GM23338 (cell line): Measurements from ENCODE around the gene SOHLH1. TPM values are rescaled to one million over a fixed set of nuclear protein-coding genes. Genes with fewer than 3 reads are reported as not detected.

ENCODE experiments used
- ATAC-seq: fragments of 200-7000 bp; cut with Tn5 transposase; 3 replicates; pipeline ENCODE4 v1.9.1; 2020
- DNase-seq: peaks from one replicate; pipeline ENCODE4 v3.0.0-alpha.2; 2015; ENCODE audit warnings: low spot score
- H2AFZ ChIP-seq: fragments of 200-600 bp; sonication (generic); 2 replicates; pipeline ENCODE4 v1.8.0; 2016; ENCODE audit warnings: antibody characterized with exemption, mild to moderate bottlenecking, moderate library complexity
- H3F3A ChIP-seq: fragments of 200-600 bp; sonication (generic); replicated peaks from 2 replicates; pipeline ENCODE4 v1.8.0; 2017; ENCODE audit warnings: antibody characterized with exemption, mixed run types, low read depth
- H3K27ac ChIP-seq: fragments of 200-600 bp; sonication (generic); 2 replicates; pipeline ENCODE4 v1.6.1; 2016; ENCODE audit warnings: low read depth
- H3K27me3 ChIP-seq: fragments of 200-600 bp; sonication (generic); 2 replicates; pipeline ENCODE4 v1.8.0; 2016; ENCODE audit warnings: mild to moderate bottlenecking, mixed run types, moderate library complexity; ENCODE audit not compliant: insufficient read depth
- H3K36me3 ChIP-seq: fragments of 200-600 bp; sonication (generic); 2 replicates; pipeline ENCODE4 v1.8.0; 2016; ENCODE audit warnings: mild to moderate bottlenecking; ENCODE audit not compliant: insufficient read depth
- H3K4me1 ChIP-seq: fragments of 200-600 bp; sonication (generic); 2 replicates; pipeline ENCODE4 v1.8.0; 2016; ENCODE audit warnings: mild to moderate bottlenecking, moderate library complexity; ENCODE audit not compliant: insufficient read depth
- H3K4me2 ChIP-seq: fragments of 200-600 bp; sonication (generic); 2 replicates; pipeline ENCODE4 v1.7.1; 2017; ENCODE audit warnings: mixed run types
- H3K4me3 ChIP-seq: fragments of 200-600 bp; sonication (generic); 2 replicates; pipeline ENCODE4 v1.6.1; 2016; ENCODE audit warnings: mixed run types
- H3K79me2 ChIP-seq: fragments of 200-600 bp; sonication (generic); replicated peaks from 2 replicates; pipeline ENCODE4 v1.8.0; 2017; ENCODE audit warnings: mild to moderate bottlenecking; ENCODE audit not compliant: insufficient read depth
- H3K9me2 ChIP-seq: fragments of 200-600 bp; sonication (generic); 2 replicates; pipeline ENCODE4 v1.8.0; 2017; ENCODE audit not compliant: insufficient read depth
- H4K20me1 ChIP-seq: fragments of 200-600 bp; sonication (generic); replicated peaks from 2 replicates; pipeline ENCODE4 v1.8.0; 2017; ENCODE audit warnings: mild to moderate bottlenecking; ENCODE audit not compliant: insufficient read depth
- H3K27ac Mint-ChIP-seq: 2 replicates; pipeline ENCODE4 v1.8.0; 2020; ENCODE audit warnings: inconsistent platforms, mild to moderate bottlenecking, moderate library complexity, mixed read lengths
- H3K27me3 Mint-ChIP-seq: 3 replicates; pipeline ENCODE4 v1.8.0; 2022; ENCODE audit warnings: low read depth, mild to moderate bottlenecking, moderate library complexity, mixed read lengths, inconsistent platforms; ENCODE audit not compliant: insufficient read depth, poor library complexity
- H3K36me3 Mint-ChIP-seq: 3 replicates; pipeline ENCODE4 v1.8.0; 2021; ENCODE audit warnings: low read depth, mild to moderate bottlenecking, inconsistent platforms, moderate library complexity, mixed read lengths
- H3K4me1 Mint-ChIP-seq: 3 replicates; pipeline ENCODE4 v1.8.0; 2020; ENCODE audit warnings: mild to moderate bottlenecking, inconsistent platforms, mixed read lengths
- H3K4me3 Mint-ChIP-seq: 3 replicates; pipeline ENCODE4 v1.8.0; 2021; ENCODE audit warnings: moderate library complexity, mild to moderate bottlenecking, inconsistent platforms, mixed read lengths
- H3K9me3 Mint-ChIP-seq: 3 replicates; pipeline ENCODE4 v1.8.0; 2020; ENCODE audit warnings: moderate library complexity, mild to moderate bottlenecking, inconsistent platforms, mixed read lengths
- CREB1 ChIP-seq: fragments of 250-450 bp; sonication (Bioruptor Pico); IDR thresholded peaks from 2 replicates; pipeline ENCODE4 v1.5.0; 2020; ENCODE audit warnings: low read depth, mild to moderate bottlenecking, moderate library complexity
- CTCF ChIP-seq, 2 experiments: fragments of 200-600 bp in 1 of 2; sonication (generic) in 1 of 2; conservative IDR thresholded peaks; 2 replicates each; pipeline versions ENCODE4 v1.5.1 to v1.6.1; 2016 to 2017; ENCODE audit warnings: antibody characterized with exemption in 2 of 2, low read depth in 2 of 2, mild to moderate bottlenecking in 2 of 2, moderate library complexity in 1 of 2
- ETS1 ChIP-seq: IDR thresholded peaks from 2 replicates; pipeline ENCODE4 v1.6.1; 2016; ENCODE audit warnings: antibody characterized with exemption
- EZH2 ChIP-seq: fragments of 200-600 bp; sonication (generic); IDR thresholded peaks from one replicate; pipeline ENCODE4 v1.8.0; 2017; ENCODE audit warnings: antibody characterized with exemption, mild to moderate bottlenecking, low read depth; ENCODE audit not compliant: unreplicated experiment
- EZH2phosphoT487 ChIP-seq: fragments of 200-600 bp; sonication (generic); IDR thresholded peaks from one replicate; pipeline ENCODE4 v1.8.1; 2018; ENCODE audit warnings: antibody characterized with exemption; ENCODE audit not compliant: unreplicated experiment
- JUNB ChIP-seq: IDR thresholded peaks from one replicate; pipeline ENCODE4 v1.6.1; 2016; ENCODE audit warnings: antibody characterized with exemption; ENCODE audit not compliant: unreplicated experiment
- NANOG ChIP-seq: IDR thresholded peaks from 2 replicates; pipeline ENCODE4 v1.6.1; 2016; ENCODE audit warnings: antibody characterized with exemption, borderline replicate concordance
- POLR2AphosphoS5 ChIP-seq: IDR thresholded peaks from 2 replicates; pipeline ENCODE4 v1.6.1; 2016; ENCODE audit warnings: antibody characterized with exemption, low read depth
- REST ChIP-seq: IDR thresholded peaks from one replicate; pipeline ENCODE4 v1.6.1; 2018; ENCODE audit warnings: antibody characterized with exemption; ENCODE audit not compliant: unreplicated experiment
- STAT1 ChIP-seq: IDR thresholded peaks from one replicate; pipeline ENCODE4 v1.6.1; 2016; ENCODE audit warnings: antibody characterized with exemption; ENCODE audit not compliant: unreplicated experiment
- ZNF114 ChIP-seq: fragments of 250-450 bp; sonication (Bioruptor Pico); IDR thresholded peaks from 2 replicates; pipeline ENCODE4 v1.5.0; 2020; ENCODE audit warnings: mild to moderate bottlenecking, moderate library complexity
- ZNF331 ChIP-seq: fragments of 250-450 bp; sonication (Bioruptor Pico); IDR thresholded peaks from 2 replicates; pipeline ENCODE4 v1.5.0; 2020; ENCODE audit warnings: low read depth, mild to moderate bottlenecking, moderate library complexity
- ZNF462 ChIP-seq: fragments of 250-450 bp; sonication (Bioruptor Pico); IDR thresholded peaks from 2 replicates; pipeline ENCODE4 v1.5.0; 2020; ENCODE audit warnings: mild to moderate bottlenecking, moderate library complexity
- polyA plus RNA-seq: library from polyadenylated mRNA; unstranded; fragments of >200 nt; fragmentation: Nextera tagmentation; extraction: Ambion mirVana; gene quantifications from 2 replicates; pipeline ENCODE4 v1.2.1, GENCODE V29; 2016
- total RNA-seq: library from RNA; depleted of rRNA; stranded (reverse); fragments of >200 nt; shearing (Covaris generic); gene quantifications from 2 replicates; pipeline ENCODE4 v1.2.3, GENCODE V29; 2014

SOHLH1 gene
- total and polyA plus RNA-seq, 2 experiments from 2014 or later, result 0.21 TPM; not detected in 1

GRCh38 chr9:135719472-135719871 is 20.2 kb upstream of the SOHLH1 start:
- H3K4me3 ChIP-seq, result no peak overlapping the region
- Mint-ChIP-seq H3K9me3 (no peaks in the 10 kb centered on the region), H3K4me1 (no peaks in the 10 kb centered on the region; the same call in 2 of the 3 replicates), H3K27me3 (peaks cover 21% of the 10 kb centered on the region), H3K4me3 (no peak overlapping the region), H3K27ac (no peak overlapping the region), H3K36me3 (no peaks in the 10 kb centered on the region)
- peaks cover 9% of the 10 kb centered on the region; the same call in 1 of the 2 replicates for H3K27me3 ChIP-seq
- 0 out of 2 replicates have a peak, but pooled peaks cover 8% of the 10 kb centered on the region for H3F3A ChIP-seq
- no peaks in the 10 kb centered on the region for H3K79me2 ChIP-seq
- DNase-seq (no peak), ATAC-seq (no peak)
- no peaks in the 10 kb centered on the region for H3K9me2 ChIP-seq
- no peak overlapping the region for H3K4me2 ChIP-seq
- H4K20me1 ChIP-seq, result no peaks in the 10 kb centered on the region
- H3K36me3 ChIP-seq, result no peaks in the 10 kb centered on the region
- H3K27ac ChIP-seq, result no peak overlapping the region
- no peak overlapping the region for H2AFZ ChIP-seq
- TF ChIP-seq STAT1, result no peak
- no peak for TF ChIP-seq EZH2phosphoT487
- no peak for TF ChIP-seq CREB1
- no peak for TF ChIP-seq CTCF (conservative IDR thresholded peaks at IDR 0.05; ENCODE audit: low read depth in 2 of 2)
- no peak for TF ChIP-seq ZNF462 (CRISPR knock-in tag)
- TF ChIP-seq ZNF114 (CRISPR knock-in tag), result no peak
- TF ChIP-seq JUNB, result no peak
- no peak for TF ChIP-seq POLR2AphosphoS5
- TF ChIP-seq REST, result no peak
- no peak for TF ChIP-seq ZNF331 (CRISPR knock-in tag)
- no peak for TF ChIP-seq EZH2
- no peak for TF ChIP-seq NANOG
- TF ChIP-seq ETS1, result no peak
- no peaks in the 10 kb centered on the region for H3K4me1 ChIP-seq
